Epithelial cell of esophagus (primary cell): ENCODE data around the gene TKT.

ENCODE experiments used
- DNase-seq: peaks from one replicate; pipeline ENCODE4 v3.0.0; 2010; ENCODE audit warnings: low read depth
- H3K4me3 ChIP-seq: 2 replicates; pipeline ENCODE4 v1.5.1; 2011; ENCODE audit warnings: mild to moderate bottlenecking, low read length, control low read depth
- CTCF ChIP-seq: IDR thresholded peaks from 2 replicates; pipeline ENCODE4 v1.5.1; 2011; ENCODE audit warnings: low read depth, mild to moderate bottlenecking, low read length, control low read depth, inconsistent platforms; ENCODE audit not compliant: insufficient read depth; ENCODE audit errors: missing control alignments

TKT gene

GRCh38 chr3:53244271-53244670 is 11.6 kb downstream of the TKT start:
- H3K4me3 ChIP-seq = no peak overlapping the region
- no peak for TF ChIP-seq CTCF
- DNase-seq = no peak

GRCh38 chr3:53243785-53244184 is 12.0 kb downstream of the TKT start:
- no peak for DNase-seq
- no peak for TF ChIP-seq CTCF
- H3K4me3 ChIP-seq = no peak overlapping the region

- DNase-seq = peak; percentile 37
- TF ChIP-seq CTCF = no peak
- no peak overlapping the region for H3K4me3 ChIP-seq
Measured at GRCh38 chr3:53243165-53243564, 12.7 kb downstream of the TKT start.

- H3K4me3 ChIP-seq = no peak overlapping the region
- TF ChIP-seq CTCF = no peak
- DNase-seq = peak; percentile 21
Measured at GRCh38 chr3:53242642-53243041, 13.2 kb downstream of the TKT start.

DNA sequence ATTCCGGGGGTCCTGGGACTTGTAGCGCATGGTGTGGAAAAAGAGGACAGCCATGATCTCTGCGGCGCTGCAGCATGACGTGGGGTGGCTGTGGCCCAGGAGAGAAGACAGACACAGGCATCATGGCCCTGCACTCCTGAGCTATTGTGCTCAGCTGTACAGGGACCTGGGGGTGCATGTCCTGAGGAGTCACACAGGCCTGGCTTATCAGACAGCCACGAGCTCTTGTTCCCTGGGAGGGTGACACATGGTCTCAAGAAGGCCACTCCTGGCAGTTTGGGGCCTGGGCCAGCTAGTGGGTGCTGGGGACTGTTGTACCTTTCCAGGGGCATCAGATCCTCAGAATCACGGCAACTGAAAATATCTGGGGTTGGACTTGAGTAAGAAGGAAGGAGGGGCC is 13.7 kb downstream of the TKT start:
- TF ChIP-seq CTCF = no peak
- no peak for DNase-seq
- no peak overlapping the region for H3K4me3 ChIP-seq

- DNase-seq = no peak
- no peak for TF ChIP-seq CTCF
- no peak overlapping the region for H3K4me3 ChIP-seq
Measured at GRCh38 chr3:53240989-53241972, 14.5 kb downstream of the TKT start.

GRCh38 chr3:53239800-53240199 is 16.0 kb downstream of the TKT start:
- no peak for DNase-seq
- TF ChIP-seq CTCF = no peak
- H3K4me3 ChIP-seq = no peak overlapping the region
